IMR-90 (cell line): ENCODE measurements around the gene RPS8.
"Not testable (repeated sequence)": the region's sequence is repeated elsewhere in the genome, so short reads cannot be mapped to it uniquely, and the experiment has no call there.

ENCODE experiments used
- CEBPB ChIP-seq: IDR thresholded peaks from 2 replicates; pipeline ENCODE4 v1.6.1; 2012; ENCODE audit warnings: low read depth, low read length, improper control_type of control experiment
- MAFK ChIP-seq: IDR thresholded peaks from 2 replicates; pipeline ENCODE4 v1.6.1; 2012; ENCODE audit warnings: low read depth, low read length, improper control_type of control experiment
- NFE2L2 ChIP-seq: fragments of 150-350 bp; IDR thresholded peaks from 2 replicates; pipeline ENCODE4 v1.6.1; 2016; ENCODE audit warnings: low read depth, mild to moderate bottlenecking, low read length
- POLR2A ChIP-seq: IDR thresholded peaks from 2 replicates; pipeline ENCODE4 v1.6.1; 2012; ENCODE audit warnings: mild to moderate bottlenecking, low read depth, low read length
- TF ChIP-seq, protein P1 (sequence below): conservative IDR thresholded peaks from 2 replicates; pipeline ENCODE4 v1.5.1; 2012; ENCODE audit warnings: mild to moderate bottlenecking, low read depth, low read length, improper control_type of control experiment
- TF ChIP-seq, protein P2 (sequence below): fragments of 150-350 bp; IDR thresholded peaks from 2 replicates; pipeline ENCODE4 v1.6.1; 2016; ENCODE audit warnings: low read depth, mild to moderate bottlenecking, low read length, moderate library complexity, borderline replicate concordance

DNA sequence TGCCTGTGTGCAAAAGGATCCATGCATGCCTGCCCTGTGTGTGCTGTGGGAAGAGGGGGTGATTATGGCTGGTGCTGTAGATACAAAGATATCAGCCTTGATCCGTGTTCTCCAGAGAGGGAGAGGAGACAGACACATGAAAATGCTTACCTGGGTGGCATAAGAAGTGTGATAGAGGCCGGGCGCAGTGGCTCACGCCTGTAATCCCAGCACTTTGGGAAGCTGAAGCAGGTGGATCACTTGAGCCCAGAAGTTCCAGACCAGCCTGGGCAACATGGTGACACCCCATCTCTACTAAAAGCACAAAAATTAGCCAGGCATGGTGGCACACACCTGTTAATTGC, 35.4 kb downstream of the RPS8 start:
- TF ChIP-seq, protein P1, sequence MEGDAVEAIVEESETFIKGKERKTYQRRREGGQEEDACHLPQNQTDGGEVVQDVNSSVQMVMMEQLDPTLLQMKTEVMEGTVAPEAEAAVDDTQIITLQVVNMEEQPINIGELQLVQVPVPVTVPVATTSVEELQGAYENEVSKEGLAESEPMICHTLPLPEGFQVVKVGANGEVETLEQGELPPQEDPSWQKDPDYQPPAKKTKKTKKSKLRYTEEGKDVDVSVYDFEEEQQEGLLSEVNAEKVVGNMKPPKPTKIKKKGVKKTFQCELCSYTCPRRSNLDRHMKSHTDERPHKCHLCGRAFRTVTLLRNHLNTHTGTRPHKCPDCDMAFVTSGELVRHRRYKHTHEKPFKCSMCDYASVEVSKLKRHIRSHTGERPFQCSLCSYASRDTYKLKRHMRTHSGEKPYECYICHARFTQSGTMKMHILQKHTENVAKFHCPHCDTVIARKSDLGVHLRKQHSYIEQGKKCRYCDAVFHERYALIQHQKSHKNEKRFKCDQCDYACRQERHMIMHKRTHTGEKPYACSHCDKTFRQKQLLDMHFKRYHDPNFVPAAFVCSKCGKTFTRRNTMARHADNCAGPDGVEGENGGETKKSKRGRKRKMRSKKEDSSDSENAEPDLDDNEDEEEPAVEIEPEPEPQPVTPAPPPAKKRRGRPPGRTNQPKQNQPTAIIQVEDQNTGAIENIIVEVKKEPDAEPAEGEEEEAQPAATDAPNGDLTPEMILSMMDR, result not testable (repeated sequence)
- TF ChIP-seq POLR2A, CEBPB, MAFK, NFE2L2: not testable (repeated sequence)
- TF ChIP-seq, protein P2, sequence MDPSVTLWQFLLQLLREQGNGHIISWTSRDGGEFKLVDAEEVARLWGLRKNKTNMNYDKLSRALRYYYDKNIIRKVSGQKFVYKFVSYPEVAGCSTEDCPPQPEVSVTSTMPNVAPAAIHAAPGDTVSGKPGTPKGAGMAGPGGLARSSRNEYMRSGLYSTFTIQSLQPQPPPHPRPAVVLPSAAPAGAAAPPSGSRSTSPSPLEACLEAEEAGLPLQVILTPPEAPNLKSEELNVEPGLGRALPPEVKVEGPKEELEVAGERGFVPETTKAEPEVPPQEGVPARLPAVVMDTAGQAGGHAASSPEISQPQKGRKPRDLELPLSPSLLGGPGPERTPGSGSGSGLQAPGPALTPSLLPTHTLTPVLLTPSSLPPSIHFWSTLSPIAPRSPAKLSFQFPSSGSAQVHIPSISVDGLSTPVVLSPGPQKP, result not testable (repeated sequence)
